HG02981 (cell line): ENCODE measurements around the gene GJC2.

Source experiments
- ATAC-seq: cut with Tn5 transposase; IDR thresholded peaks from one replicate; pipeline ENCODE4 v1.9.1; 2021; ENCODE audit warnings: mild to moderate bottlenecking, moderate library complexity; ENCODE audit not compliant: unreplicated experiment

Gene GJC2

DNA sequence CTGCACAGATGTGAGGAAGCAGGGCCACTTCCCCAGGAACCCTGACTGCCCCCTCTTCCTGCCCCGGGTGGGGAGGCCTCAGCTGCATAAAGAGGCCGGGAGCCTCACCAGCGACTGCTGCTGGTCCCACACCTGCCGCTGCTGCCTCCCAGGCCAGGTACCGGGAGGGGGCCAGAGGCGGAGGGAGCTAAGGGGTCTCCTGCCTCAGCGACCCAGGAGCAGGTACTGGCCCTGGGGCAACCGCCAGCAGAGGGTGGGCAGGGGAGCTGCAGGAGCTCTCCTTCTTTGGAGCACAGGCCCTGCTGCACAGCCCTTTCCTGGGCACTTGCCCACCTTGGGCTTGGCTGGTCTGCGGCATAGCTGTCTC lies 6.8 kb downstream of the GJC2 start:
- no peak for ATAC-seq

DNA sequence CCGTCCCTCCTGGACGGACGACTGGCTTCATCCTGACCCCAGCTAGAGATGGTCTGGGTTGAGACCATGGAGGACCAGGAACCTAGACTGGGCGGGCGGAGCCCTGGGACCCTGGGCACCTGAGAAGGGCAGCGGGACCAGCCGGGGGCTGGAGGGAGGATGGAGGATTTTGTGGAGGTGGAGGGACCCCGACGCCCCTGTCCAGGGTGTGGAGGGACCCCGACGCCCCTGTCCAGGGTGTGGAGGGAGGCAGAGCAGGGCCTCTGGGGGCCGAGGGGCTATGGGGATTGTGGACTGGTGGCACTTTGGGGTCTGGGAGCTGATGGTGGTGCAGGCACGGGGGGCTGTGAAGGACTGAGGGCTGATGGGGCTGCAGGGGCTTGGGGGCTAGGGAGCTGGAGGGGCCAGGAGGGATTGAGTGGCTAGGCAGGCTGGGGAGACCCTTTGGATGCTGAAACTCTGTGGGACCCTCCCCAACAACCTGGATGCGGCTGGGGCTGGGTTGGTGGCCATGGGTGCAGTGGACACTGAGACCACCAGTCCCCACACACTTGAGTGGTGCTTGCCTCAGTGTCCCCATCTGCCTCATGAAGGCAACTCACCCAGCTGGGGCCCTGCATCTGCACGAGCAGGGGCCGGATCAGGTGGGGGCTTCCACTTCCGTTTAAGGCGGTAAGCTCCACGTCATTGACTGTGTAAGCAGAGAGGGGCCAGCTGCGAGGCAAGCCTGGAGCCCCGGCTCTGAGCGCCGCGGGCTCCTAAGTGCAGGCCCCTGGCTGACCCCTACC lies 7.4 kb downstream of the GJC2 start:
- ATAC-seq = no peak

DNA sequence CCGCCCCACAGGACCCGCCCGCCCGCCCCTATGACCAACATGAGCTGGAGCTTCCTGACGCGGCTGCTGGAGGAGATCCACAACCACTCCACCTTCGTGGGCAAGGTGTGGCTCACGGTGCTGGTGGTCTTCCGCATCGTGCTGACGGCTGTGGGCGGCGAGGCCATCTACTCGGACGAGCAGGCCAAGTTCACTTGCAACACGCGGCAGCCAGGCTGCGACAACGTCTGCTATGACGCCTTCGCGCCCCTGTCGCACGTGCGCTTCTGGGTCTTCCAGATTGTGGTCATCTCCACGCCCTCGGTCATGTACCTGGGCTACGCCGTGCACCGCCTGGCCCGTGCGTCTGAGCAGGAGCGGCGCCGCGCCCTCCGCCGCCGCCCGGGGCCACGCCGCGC lies 8.0 kb downstream of the GJC2 start:
- ATAC-seq = no peak

DNA sequence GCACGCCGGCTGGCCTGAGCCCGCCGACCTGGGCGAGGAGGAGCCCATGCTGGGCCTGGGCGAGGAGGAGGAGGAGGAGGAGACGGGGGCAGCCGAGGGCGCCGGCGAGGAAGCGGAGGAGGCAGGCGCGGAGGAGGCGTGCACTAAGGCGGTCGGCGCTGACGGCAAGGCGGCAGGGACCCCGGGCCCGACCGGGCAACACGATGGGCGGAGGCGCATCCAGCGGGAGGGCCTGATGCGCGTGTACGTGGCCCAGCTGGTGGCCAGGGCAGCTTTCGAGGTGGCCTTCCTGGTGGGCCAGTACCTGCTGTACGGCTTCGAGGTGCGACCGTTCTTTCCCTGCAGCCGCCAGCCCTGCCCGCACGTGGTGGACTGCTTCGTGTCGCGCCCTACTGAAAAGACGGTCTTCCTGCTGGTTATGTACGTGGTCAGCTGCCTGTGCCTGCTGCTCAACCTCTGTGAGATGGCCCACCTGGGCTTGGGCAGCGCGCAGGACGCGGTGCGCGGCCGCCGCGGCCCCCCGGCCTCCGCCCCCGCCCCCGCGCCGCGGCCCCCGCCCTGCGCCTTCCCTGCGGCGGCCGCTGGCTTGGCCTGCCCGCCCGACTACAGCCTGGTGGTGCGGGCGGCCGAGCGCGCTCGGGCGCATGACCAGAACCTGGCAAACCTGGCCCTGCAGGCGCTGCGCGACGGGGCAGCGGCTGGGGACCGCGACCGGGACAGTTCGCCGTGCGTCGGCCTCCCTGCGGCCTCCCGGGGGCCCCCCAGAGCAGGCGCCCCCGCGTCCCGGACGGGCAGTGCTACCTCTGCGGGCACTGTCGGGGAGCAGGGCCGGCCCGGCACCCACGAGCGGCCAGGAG lies 8.6 kb downstream of the GJC2 start:
- ATAC-seq = no peak

DNA sequence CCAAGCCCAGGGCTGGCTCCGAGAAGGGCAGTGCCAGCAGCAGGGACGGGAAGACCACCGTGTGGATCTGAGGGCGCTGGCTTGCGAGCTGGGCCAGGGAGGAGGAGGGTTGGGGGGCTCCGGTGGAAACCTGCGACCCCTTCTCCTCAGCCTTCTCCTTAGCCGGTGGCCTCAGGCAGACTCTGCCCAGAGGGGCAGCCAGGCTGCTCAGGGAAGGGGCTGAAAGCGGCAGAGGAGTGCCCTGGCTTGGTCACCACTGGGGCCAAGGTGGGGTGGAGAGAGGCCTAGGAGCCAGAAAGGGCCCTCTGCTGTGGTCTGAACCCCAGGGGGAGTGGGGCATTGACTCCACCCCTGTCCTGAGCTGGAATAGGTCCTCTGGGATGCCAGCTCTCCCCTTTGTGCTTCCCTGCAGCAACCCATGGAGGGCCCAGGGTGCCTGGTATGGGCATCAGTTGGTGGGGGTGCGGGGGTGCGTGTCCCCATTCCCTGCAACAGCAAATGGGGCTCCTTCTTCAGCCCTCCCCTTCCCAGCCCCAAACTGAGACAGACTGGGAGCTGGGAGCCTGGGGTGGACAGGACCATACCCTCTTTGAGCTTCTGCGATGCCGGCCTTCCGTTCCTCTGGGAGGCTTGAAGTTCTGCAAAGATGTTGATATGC lies 9.4 kb downstream of the GJC2 start:
- no peak for ATAC-seq

DNA sequence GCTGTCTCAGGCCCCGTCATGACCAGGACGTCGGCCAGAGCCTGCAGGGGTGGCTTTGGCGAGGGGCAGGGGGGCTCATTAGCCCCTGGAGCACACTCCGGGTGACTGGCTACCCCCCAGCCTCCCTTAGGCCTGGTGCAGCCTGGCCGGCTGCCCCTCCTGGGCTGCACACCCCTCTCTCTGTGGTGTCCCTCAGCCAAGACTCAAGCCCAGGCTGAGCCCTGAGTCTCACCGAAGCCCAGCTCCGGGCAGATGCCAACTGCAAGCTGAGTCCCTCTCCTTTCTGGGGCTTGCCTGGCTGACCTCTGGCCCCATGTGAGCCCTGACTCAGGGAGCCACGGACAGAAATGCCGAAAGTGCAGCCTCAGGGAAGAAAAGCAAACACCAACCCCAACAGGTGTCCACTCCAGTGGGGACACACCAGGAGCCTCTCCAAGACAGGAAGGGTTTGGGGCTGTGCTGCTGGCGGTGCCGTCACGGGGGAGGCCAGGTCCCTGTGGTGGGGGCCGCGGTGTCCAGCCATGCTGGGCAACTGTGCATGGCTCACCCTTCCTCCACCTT lies 10.6 kb downstream of the GJC2 start:
- ATAC-seq = no peak

DNA sequence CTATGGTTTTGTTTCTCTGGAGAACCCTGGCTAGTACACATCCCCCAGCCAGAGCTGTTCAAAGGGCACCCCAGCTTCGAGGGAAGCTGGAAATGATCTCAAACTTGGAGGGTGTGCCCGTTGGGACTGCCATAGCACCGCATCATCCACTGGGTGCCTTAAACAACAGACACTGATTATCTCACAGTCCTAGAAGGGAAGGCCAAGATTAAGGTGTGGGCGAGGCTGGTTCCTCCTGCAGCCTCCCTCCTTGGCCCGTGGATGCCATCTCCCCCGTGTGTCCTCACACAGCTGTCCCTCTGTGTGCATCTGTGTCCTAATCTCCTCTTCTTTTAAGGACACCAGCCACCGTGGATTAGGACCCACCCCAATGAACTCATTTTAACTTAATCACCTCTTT lies 11.6 kb downstream of the GJC2 start:
- no peak for ATAC-seq

DNA sequence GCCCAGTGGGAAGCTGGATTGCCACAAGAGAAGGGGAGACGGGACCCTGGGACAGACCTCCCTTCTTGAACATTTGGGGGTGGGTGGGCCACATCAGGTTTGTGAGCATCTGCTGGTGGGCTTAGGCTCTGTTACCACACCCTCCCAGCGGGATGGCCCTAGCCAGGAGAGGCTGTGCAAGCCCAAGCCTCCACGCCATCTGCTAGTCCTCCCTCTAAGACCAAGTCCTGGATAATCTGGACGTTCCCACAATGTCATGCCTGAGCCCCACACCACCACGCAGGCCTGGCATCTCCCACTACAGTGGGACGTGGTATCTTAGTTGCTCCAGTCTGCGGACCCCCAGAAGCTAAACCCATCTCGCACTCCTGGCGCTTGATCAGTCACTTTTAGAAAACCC lies 12.1 kb downstream of the GJC2 start:
- ATAC-seq = no peak

DNA sequence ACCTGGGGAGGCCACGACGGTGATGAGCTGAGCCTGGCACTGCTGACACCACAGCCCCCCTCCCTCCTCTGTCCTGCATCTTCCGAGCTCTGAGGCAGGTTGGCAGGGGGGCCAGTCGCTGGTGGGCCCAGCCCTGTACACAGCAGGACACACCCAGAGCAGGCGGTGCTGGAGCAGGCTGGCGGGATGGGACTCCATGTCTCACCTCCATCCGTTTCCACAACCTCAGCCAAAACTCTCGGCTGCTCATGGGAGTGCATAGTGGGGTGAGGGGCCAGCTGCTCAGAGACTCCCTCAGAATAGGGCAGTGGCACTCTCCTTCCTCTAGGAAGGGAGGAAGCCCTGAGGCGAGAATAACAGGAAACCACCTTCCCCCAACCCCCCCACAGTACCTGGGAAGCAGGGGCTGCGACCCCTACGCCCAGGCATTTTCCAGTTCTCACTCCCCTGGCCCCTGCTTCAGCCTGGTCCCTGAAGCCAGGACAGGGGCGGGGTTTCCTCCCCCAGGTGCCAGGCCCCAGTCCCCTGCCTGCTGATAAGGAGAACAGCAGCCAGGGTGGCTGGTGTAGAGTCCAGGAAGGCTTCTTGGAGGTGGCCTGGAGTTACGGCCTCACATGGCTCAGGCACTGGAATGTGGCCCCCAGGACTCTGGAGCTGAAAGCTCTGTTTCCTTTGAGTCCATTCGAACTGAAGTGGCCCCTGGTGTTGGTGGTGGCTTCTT lies 12.7 kb downstream of the GJC2 start:
- ATAC-seq = no peak

DNA sequence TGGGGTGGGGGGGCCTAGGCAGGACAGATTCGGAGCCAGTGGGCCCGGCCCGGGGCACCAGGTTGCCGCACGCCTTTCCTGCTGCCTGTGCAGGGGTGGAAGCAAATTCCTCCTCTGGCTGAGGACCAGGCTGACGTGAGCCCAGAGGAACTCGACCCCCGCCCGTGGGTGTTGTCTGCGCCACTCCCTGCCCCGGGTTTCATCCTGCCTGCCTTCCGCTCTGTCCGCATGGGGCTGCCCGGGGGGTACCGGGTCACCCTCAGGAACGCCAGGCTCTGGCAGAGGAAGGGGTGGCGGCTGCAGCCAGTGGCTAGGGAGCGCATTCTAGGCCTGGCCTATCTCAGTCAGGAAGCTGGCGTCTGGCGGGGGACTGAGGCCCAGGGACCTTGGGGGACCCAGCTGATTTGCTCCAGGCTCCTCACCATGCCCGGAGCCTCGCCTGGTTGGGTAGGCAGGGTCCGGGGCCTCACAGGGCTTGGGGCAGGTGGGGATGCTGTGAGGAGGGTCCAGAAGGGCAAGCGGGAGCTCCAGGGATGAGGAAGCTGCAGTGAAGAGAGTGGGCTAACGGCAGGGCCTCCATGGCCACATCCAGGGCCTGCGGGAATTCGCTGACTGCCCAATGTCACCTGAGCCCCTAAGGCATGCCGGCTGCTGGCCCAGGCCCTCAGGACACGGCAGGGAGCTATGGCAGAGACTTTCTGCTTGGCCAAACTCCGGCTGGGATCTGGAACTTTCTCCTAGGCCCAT lies 13.4 kb downstream of the GJC2 start:
- ATAC-seq = no peak

DNA sequence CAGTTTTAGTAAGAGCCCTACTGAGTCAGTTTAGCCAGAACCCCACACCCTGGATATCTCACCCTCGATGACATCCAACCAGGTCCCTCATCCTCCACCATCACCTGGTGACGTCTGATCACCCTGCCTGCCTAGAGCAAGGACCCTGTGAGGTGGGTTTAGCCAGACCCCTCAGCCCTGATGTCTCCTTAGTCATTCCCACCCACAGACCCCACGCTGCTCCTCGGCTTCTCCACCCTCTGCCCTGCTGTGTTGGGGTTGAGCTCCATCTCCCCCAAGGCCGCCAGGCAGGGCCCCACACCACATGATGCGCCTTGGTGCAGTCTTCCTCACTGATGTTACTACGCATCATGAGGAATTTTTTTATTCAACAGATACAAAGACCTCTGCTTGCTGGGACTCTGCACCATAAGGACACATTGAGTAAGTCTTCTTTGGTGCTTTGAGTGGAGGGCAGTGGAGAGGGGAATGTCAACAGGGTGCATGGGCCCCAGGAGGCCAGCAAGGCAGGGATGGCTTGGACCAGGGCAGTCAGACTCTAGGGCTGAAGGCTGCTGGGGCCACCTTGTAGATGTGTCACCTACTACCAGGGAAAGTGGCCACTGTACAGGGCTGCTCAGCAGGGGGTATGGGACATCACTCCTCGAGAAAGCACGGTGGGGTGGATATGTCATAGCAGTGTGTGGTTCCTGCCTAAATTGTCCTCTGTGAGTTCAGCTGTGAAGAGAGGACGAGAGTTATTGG lies 14.2 kb downstream of the GJC2 start:
- ATAC-seq = no peak

DNA sequence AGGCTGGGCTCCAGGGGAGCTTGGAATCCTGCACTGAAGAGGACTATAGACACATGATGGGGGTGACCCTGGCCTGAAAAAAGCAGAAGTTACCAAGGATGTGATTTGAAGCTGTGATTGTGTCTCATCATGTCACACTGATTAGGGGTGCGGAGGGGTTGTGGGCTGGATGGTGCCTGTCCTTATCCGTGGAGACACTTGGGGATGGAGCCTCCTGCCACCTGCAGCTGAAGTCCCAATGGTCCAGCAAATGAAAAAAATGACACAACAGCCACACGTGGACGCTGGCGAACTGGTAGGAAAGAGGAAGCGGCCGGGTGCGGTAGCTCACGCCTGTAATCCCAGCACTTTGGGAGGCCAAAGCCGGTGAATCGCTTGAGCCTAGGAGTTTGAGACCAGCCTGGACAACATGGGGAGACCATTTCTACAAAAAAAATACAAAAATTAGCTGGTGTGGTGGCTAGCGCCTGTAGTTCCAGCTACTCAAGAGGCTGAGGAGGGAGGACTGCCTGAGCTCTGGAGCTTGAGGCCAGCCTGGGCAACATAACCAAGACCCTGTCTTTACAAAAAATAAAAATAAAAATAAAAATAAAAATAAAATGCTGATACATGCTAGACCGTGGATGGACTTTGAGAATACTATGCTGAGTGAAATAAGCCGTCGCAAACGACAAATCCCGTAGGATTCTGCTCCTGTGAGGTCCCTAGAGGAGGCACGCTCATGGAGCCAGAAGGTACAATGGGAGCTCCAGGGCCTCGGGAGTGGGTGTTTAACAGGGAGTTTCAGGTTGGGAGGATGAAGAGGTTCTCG lies 15.0 kb downstream of the GJC2 start:
- ATAC-seq = peak; percentile 0

DNA sequence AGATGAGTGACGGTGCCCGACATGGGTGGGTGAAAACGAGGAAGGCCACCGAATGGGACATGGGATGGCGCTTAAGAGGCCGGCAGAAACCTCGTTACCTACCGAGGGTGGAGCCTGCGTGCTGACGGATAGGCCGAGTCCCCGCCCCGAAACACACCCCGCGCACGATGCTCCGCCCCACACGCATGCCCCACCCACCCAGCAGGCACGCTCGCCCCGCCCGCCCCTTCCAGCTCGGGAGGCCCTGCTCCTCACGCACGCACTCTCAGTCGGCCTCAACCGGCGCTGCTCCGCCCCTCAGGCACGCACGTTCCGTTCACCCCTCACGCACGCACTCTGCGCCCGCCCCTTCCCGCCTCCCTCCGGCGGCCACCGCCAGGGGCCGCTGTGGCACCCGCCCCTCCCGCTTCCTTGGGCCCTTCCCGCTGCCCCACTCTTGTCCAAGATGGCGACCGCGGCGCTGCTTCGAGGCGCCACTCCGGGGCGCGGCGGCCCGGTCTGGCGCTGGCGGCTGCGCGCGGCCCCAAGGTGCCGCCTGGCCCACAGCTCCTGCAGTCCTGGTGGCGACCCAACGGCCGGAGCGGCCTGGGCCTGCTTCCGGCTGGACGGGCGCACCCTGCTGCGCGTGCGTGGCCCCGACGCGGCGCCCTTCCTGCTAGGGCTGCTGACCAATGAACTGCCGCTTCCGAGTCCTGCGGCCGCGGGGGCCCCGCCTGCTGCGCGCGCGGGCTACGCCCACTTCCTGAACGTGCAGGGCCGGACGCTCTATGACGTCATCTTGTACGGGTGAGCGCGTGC lies 15.8 kb downstream of the GJC2 start, which contains the start of gene IBA57:
Gene IBA57 (plus strand): TSS at position 433 of the 798 bp plus-strand sequence. CDS start 13 bp downstream, at position 446.
- peak; percentile 85 for ATAC-seq

DNA sequence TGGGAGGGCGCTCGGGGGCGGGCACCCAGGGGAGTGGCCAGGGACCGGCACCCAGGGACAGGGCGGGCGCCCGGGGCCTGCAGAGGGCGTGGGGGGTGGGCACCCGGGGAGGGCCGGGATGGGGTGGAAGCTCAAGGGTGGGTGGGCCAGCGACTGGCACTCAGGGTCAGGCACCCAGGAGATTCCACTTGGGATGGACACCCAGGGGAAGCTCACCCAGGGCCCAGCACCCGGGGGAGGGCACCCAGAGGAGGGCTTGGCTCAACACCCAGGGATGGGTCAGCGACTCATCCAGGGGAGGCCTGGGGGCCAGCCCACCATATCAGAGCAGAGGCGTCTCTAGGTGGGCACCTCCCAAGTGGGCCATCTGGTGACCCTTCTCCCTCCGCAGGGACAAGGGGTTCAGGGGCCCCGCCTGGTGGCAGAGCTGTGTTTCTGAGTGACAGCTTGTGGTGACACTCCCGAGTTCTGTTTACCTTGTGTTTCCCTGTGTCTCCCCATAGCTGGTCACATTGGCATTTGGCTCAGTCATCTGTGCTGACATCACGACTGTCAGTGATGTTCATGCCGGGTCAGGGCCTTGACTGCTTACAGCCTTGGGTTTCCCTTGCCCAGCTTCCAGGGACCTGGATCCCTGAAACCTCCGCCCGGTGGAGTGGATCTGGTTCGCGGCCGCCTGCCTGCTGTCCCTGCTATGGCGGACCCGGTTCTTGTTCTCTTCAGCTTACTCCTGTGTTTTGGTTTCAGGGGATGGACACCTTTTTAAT lies 16.6 kb downstream of the GJC2 start:
- ATAC-seq = peak; percentile 13

DNA sequence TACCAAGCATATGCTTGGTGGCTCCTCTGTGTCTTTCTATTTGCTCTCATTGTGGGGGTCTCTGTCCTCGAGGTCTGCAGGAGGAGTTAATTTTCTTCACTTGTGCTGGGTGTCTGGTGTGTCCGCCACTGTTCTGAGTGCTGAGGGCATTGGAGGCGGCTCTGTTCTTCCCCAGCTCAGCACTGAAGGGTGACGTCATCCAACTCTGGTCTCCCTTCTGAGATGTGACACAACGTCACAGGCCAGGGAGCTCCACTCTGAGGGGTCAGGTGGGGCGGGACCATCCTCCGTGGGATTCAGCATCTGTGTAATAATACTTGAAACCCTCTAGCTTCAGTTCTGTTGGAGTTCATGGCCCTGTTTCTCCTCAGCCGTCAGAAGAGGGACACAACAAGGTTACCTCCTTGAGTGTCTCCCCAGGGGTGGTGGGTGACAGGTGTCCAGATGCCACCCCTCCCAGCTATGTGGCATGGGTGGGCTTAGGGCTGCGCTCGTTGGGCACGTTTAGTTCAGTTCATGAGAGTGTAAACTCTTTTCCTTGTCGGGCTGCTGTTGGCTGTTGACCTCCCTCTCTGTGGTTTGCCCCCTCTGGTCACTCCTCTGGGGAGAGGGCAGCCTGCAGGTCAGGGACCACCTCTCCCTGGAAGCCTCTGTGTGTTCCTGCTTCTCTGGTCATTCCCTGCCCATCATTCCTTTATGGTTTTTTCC lies 19.0 kb downstream of the GJC2 start:
- ATAC-seq = no peak

DNA sequence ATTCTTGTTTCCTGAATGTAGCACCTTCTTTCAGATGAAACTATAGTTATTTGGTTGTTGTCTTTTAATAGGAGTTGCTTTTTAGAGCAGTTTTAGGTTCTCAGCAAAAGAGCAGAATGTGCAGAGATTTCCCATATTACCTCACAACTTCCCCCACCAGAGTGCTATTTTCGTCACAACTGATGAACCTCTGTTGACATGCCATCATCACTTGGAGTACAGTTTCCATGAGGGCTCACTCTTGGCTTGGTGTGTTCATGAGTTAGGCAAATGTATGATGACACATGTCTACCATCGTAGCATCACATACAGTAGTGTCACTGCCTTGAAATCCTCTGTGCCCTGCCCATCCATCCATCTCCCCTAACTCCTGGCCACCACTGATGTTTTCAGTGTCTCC lies 19.6 kb downstream of the GJC2 start:
- no peak for ATAC-seq
